ENCODE data around the gene RPS6KA2. TPM values are rescaled to one million over a fixed set of nuclear protein-coding genes. Genes with fewer than 3 reads are reported as not detected.
A peak's percentile ranks its signal among the peaks of the same experiment; 100 is the strongest.

Gene RPS6KA2
- total RNA-seq, 1 experiment from 2014 or later, result 12.3 TPM

GRCh38 chr6:166395351-166395750 is 231.7 kb downstream of the RPS6KA2 start:
- peaks cover 20% of the 10 kb centered on the region; the same call in 1 of the 2 replicates for H3K27me3 Mint-ChIP-seq (ENCODE audit: low read depth)
- H4K20me1 ChIP-seq (ENCODE audit: control insufficient read depth, insufficient read depth, insufficient read length), result no peaks in the 10 kb centered on the region
- peaks cover 0 to 1% (median 0%) of the 10 kb centered on the region in 3 experiments; a peak in 1 of 7 replicates for H3K36me3 Mint-ChIP-seq (ENCODE audit: insufficient read depth in 1 of 3, low read depth in 3 of 3)
- H2BK12ac ChIP-seq (ENCODE audit: insufficient read length, low read depth, low read length), result no peak overlapping the region
- H3K14ac ChIP-seq (ENCODE audit: insufficient read depth, low read length), result no peak overlapping the region; the same call in 1 of the 2 replicates
- H3K23ac ChIP-seq (ENCODE audit: insufficient read length, low read depth, low read length), result no peak overlapping the region
- H3K4ac ChIP-seq (ENCODE audit: low read depth, low read length), result no peak overlapping the region
- no peak overlapping the region for H2BK20ac ChIP-seq (ENCODE audit: low read depth, low read length, poor library complexity, severe bottlenecking)
- no peak overlapping the region for H4K8ac ChIP-seq (replicated peaks; ENCODE audit: insufficient read length, low read depth, low read length)
- H4K91ac ChIP-seq (ENCODE audit: insufficient read length, low read depth, low read length), result no peak overlapping the region
- peaks cover 12 to 13% of the 10 kb centered on the region in 2 experiments for H3K4me1 Mint-ChIP-seq
- no peak overlapping the region for H3K18ac ChIP-seq (ENCODE audit: insufficient read length, low read depth, low read length)
- H2AFZ ChIP-seq (ENCODE audit: low read length), result no peak overlapping the region
- peaks cover 0 to 2% of the 10 kb centered on the region in 2 experiments; a peak in 2 of 5 replicates for H3K9me3 Mint-ChIP-seq
- H3K4me1 ChIP-seq (ENCODE audit: insufficient read depth, low read length), result peaks cover 5% of the 10 kb centered on the region; the same call in 1 of the 2 replicates
- H3K27ac Mint-ChIP-seq, result peak overlapping the region in 1 of 3 experiments; percentile 81; a peak in 2 of 7 replicates
- no peak overlapping the region for H3K56ac ChIP-seq (ENCODE audit: insufficient read length, low read depth, low read length)
- H3K79me2 ChIP-seq (ENCODE audit: insufficient read depth, low read length), result no peaks in the 10 kb centered on the region
- no peak overlapping the region for H3T11ph ChIP-seq (ENCODE audit: low read length)
- no peaks in the 10 kb centered on the region for H3K23me2 ChIP-seq (ENCODE audit: insufficient read length, low read depth, low read length, poor library complexity, severe bottlenecking)
- no peak overlapping the region for H4K5ac ChIP-seq (ENCODE audit: insufficient read length, low read depth, low read length)
- H2AK5ac ChIP-seq (ENCODE audit: insufficient read length, low read length), result no peak overlapping the region
- no peaks in the 10 kb centered on the region for H3K9me3 ChIP-seq (ENCODE audit: control insufficient read depth, low read depth, low read length)
- no peak overlapping the region for H2BK15ac ChIP-seq (ENCODE audit: low read depth, low read length)
- no peaks in the 10 kb centered on the region for H3K79me1 ChIP-seq (ENCODE audit: insufficient read depth, low read depth, low read length, poor library complexity, severe bottlenecking)
- no CpG with 5 or more reads among the region's 6 CpGs for WGBS (ENCODE audit: extremely low coverage, insufficient read length, low lambda C conversion rate)
- no peaks in the 10 kb centered on the region for H3K27me3 ChIP-seq (ENCODE audit: insufficient read depth, low read length)
- H2BK120ac ChIP-seq (ENCODE audit: low read depth, low read length, poor library complexity, severe bottlenecking), result no peak overlapping the region
- H3K27ac ChIP-seq (ENCODE audit: insufficient read length, low read depth, low read length), result no peak overlapping the region
- H3K4me2 ChIP-seq (ENCODE audit: insufficient read depth, insufficient read length, low read length), result no peak overlapping the region
- no peak overlapping the region for H3K4me3 Mint-ChIP-seq
- no peak for TF ChIP-seq CTCF (conservative IDR thresholded peaks at IDR 0.05)
- H3K9ac ChIP-seq (ENCODE audit: extremely low read depth, insufficient read length, low read length), result no peak overlapping the region
- no peak overlapping the region for H2BK5ac ChIP-seq (ENCODE audit: insufficient read length, low read length)
- DNase-seq, result no peak
